ENCODE results near the gene TNS3. TPM values are rescaled to one million over a fixed set of nuclear protein-coding genes. Genes with fewer than 3 reads are reported as not detected.

The TNS3 gene
- polyA plus RNA-seq, 1 of the 3 experiments (the other 2 are of a cell fraction), result 72.3 TPM

DNA sequence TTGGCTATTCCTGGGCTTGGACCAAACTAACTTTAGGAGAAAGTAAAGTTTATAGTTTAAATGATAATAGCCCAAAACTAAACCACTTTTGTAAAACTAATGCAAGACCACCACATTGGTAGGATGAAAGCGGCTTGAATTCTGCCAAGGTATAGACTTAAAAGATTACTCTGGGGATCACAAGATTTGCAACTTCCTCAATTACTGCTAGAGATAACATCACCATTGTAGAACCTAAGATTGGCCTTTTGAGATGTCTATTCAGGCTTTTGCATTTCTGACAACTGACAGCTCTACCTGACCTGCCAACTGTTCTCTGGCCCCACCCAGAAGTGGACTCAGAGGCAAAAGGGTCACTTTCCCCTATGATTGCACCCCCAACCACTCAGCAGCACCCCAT lies 162.4 kb downstream of the TNS3 start:
- CTCF ChIA-PET, result interaction anchor here (0.8 to 2.6 kb wide), 3 partner anchors 15 to 153 kb away, joined by 3 to 13 read pairs (median 8); no protein-coding TSS in a partner anchor
- Histone ChIP-seq H3K4me2 (no peak overlapping the region), H3K9ac (no peak overlapping the region), H3K9me2 (no peaks in the 10 kb centered on the region), H3K27ac (ENCODE audit: low read depth in 2 of 2, low read length in 1 of 2) (no peak overlapping the region), H3K4me1 (ENCODE audit: control insufficient read depth in 1 of 2, insufficient read depth in 2 of 2, low read depth in 1 of 2, low read length in 1 of 2) (peaks cover 0 to 3% of the 10 kb centered on the region in 2 experiments; a peak in 1 of 4 replicates), H3K36me3 (replicated peaks in 1 of 2; ENCODE audit: control insufficient read depth in 1 of 2, insufficient read depth in 2 of 2, low read length in 1 of 2) (peaks cover 69 to 82% of the 10 kb centered on the region in 2 experiments), H4K20me1 (ENCODE audit: insufficient read depth) (no peaks in the 10 kb centered on the region), H2AFZ (ENCODE audit: low read depth) (no peak overlapping the region), H3K27me3 (ENCODE audit: insufficient read depth) (no peaks in the 10 kb centered on the region), H3F3A (replicated peaks; ENCODE audit: insufficient read depth) (no peaks in the 10 kb centered on the region), H3K79me2 (ENCODE audit: insufficient read depth) (no peaks in the 10 kb centered on the region), H3K9me3 (no peaks in the 10 kb centered on the region), H3K4me3 (ENCODE audit: low read depth in 2 of 2, low read length in 1 of 2) (no peak overlapping the region)
- DNase-seq, result no peak
- TF ChIP-seq MEF2A (IDR thresholded peaks at IDR 0.05; ENCODE audit: borderline replicate concordance, low read depth), result no peak
- no peak for TF ChIP-seq NFIC (IDR thresholded peaks at IDR 0.05; ENCODE audit: borderline replicate concordance)
- TF ChIP-seq, protein P1, sequence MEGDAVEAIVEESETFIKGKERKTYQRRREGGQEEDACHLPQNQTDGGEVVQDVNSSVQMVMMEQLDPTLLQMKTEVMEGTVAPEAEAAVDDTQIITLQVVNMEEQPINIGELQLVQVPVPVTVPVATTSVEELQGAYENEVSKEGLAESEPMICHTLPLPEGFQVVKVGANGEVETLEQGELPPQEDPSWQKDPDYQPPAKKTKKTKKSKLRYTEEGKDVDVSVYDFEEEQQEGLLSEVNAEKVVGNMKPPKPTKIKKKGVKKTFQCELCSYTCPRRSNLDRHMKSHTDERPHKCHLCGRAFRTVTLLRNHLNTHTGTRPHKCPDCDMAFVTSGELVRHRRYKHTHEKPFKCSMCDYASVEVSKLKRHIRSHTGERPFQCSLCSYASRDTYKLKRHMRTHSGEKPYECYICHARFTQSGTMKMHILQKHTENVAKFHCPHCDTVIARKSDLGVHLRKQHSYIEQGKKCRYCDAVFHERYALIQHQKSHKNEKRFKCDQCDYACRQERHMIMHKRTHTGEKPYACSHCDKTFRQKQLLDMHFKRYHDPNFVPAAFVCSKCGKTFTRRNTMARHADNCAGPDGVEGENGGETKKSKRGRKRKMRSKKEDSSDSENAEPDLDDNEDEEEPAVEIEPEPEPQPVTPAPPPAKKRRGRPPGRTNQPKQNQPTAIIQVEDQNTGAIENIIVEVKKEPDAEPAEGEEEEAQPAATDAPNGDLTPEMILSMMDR (IDR thresholded peaks at IDR 0.05), result no peak
- TF ChIP-seq CHD2 (IDR thresholded peaks at IDR 0.05; ENCODE audit: low read length, partially characterized antibody), result no peak
- TF ChIP-seq FOXJ3 (CRISPR knock-in tag; IDR thresholded peaks at IDR 0.05), result no peak
- TF ChIP-seq, protein P2, sequence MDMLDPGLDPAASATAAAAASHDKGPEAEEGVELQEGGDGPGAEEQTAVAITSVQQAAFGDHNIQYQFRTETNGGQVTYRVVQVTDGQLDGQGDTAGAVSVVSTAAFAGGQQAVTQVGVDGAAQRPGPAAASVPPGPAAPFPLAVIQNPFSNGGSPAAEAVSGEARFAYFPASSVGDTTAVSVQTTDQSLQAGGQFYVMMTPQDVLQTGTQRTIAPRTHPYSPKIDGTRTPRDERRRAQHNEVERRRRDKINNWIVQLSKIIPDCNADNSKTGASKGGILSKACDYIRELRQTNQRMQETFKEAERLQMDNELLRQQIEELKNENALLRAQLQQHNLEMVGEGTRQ (IDR thresholded peaks at IDR 0.05; ENCODE audit: borderline replicate concordance, low read depth, low read length), result no peak
- TF ChIP-seq NRF1 (IDR thresholded peaks at IDR 0.05; ENCODE audit: low read depth, low read length), result no peak
- TF ChIP-seq MAX (IDR thresholded peaks at IDR 0.05; ENCODE audit: low read depth), result no peak
- TF ChIP-seq USF1 (IDR thresholded peaks at IDR 0.05; ENCODE audit: borderline replicate concordance, low read depth), result no peak
- TF ChIP-seq SMC3 (IDR thresholded peaks at IDR 0.05; ENCODE audit: low read depth, low read length), result no peak
- TF ChIP-seq FOSL2 (IDR thresholded peaks at IDR 0.05; ENCODE audit: borderline replicate concordance, low read depth), result no peak
- TF ChIP-seq, protein P3, sequence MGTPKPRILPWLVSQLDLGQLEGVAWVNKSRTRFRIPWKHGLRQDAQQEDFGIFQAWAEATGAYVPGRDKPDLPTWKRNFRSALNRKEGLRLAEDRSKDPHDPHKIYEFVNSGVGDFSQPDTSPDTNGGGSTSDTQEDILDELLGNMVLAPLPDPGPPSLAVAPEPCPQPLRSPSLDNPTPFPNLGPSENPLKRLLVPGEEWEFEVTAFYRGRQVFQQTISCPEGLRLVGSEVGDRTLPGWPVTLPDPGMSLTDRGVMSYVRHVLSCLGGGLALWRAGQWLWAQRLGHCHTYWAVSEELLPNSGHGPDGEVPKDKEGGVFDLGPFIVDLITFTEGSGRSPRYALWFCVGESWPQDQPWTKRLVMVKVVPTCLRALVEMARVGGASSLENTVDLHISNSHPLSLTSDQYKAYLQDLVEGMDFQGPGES (IDR thresholded peaks at IDR 0.05; ENCODE audit: low read depth, low read length), result no peak
- TF ChIP-seq GABPA (IDR thresholded peaks at IDR 0.05; ENCODE audit: low read depth), result no peak
- no peak for TF ChIP-seq RXRA (IDR thresholded peaks at IDR 0.05; ENCODE audit: borderline replicate concordance, low read depth)
- TF ChIP-seq TCF12 (IDR thresholded peaks at IDR 0.05), result no peak
- TF ChIP-seq REST (IDR thresholded peaks at IDR 0.05; ENCODE audit: low read depth, low read length), result no peak
- no peak for TF ChIP-seq RAD21 (IDR thresholded peaks at IDR 0.05; ENCODE audit: low read length)
- no peak for TF ChIP-seq SIN3A (IDR thresholded peaks at IDR 0.05; ENCODE audit: borderline replicate concordance, low read depth, low read length)
- TF ChIP-seq EZH2phosphoT487 (IDR thresholded peaks at IDR 0.05; ENCODE audit: borderline replicate concordance, low read depth), result no peak
- WGBS (ENCODE audit: low lambda C conversion rate), result 100% methylated on average over 1 of the region's 1 CpG
- POLR2A ChIA-PET, result no interaction called here

All from SK-N-SH (cell line).